Loucy (cell line): ENCODE data around the gene NEFH.

ENCODE experiments used
- EZH2phosphoT487 ChIP-seq: fragments of 200-600 bp; IDR thresholded peaks from 2 replicates; pipeline ENCODE4 v1.6.1; 2018; ENCODE audit warnings: antibody characterized with exemption, mild to moderate bottlenecking, moderate library complexity, borderline replicate concordance
- TF ChIP-seq, protein P1 (sequence below): fragments of 200-600 bp; sonication (generic); conservative IDR thresholded peaks from 2 replicates; pipeline ENCODE4 v1.5.1; 2014; ENCODE audit warnings: mild to moderate bottlenecking, antibody characterized with exemption, low read length

DNA sequence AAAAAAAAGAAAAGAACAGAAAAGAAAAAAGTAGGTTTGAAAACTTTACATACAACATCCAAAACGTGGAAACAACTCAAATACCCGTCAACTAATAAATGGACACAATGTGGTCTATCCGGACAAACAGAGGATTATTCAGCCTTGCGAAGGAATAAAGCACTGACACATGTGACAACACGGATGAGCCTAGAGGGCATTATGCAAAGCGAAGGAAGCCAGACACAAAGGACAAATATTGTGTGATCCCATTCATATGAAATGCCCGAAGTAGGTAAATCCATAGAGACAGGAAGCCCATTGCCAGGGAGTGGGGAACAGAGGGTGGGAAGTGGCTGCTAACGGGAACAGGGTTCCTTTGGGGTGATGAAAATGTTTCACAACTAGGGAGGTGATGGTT, 29.8 kb upstream of the NEFH start:
- TF ChIP-seq, protein P1, sequence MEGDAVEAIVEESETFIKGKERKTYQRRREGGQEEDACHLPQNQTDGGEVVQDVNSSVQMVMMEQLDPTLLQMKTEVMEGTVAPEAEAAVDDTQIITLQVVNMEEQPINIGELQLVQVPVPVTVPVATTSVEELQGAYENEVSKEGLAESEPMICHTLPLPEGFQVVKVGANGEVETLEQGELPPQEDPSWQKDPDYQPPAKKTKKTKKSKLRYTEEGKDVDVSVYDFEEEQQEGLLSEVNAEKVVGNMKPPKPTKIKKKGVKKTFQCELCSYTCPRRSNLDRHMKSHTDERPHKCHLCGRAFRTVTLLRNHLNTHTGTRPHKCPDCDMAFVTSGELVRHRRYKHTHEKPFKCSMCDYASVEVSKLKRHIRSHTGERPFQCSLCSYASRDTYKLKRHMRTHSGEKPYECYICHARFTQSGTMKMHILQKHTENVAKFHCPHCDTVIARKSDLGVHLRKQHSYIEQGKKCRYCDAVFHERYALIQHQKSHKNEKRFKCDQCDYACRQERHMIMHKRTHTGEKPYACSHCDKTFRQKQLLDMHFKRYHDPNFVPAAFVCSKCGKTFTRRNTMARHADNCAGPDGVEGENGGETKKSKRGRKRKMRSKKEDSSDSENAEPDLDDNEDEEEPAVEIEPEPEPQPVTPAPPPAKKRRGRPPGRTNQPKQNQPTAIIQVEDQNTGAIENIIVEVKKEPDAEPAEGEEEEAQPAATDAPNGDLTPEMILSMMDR = no peak
- TF ChIP-seq EZH2phosphoT487 = no peak
